Activated T-cell treated with anti-CD3 and anti-CD28 coated beads, Interleukin-2, amount 50 U/mL, for 24 hours (primary cell): ENCODE results near the gene INHBE.
"Not testable (repeated sequence)": the region's sequence is repeated elsewhere in the genome, so short reads cannot be mapped to it uniquely, and the experiment has no call there.

Experiments used
- DNase-seq: peaks from one replicate; pipeline ENCODE4 v3.0.0-alpha.2; 2020
- H3K27ac Mint-ChIP-seq: 2 replicates; pipeline ENCODE4 v1.8.0; 2020; ENCODE audit warnings: mild to moderate bottlenecking, mixed read lengths
- H3K27me3 Mint-ChIP-seq: 2 replicates; pipeline ENCODE4 v1.8.0; 2020; ENCODE audit warnings: mixed read lengths
- H3K36me3 Mint-ChIP-seq: 2 replicates; pipeline ENCODE4 v1.8.0; 2020; ENCODE audit warnings: low read depth, mixed read lengths
- H3K4me1 Mint-ChIP-seq: 2 replicates; pipeline ENCODE4 v1.8.0; 2020; ENCODE audit warnings: low read depth, mixed read lengths
- H3K4me3 Mint-ChIP-seq: 2 replicates; pipeline ENCODE4 v1.8.0; 2020; ENCODE audit warnings: mild to moderate bottlenecking, moderate library complexity, mixed read lengths
- H3K9me3 Mint-ChIP-seq: 2 replicates; pipeline ENCODE4 v1.8.0; 2020; ENCODE audit warnings: mixed read lengths

INHBE gene

GRCh38 chr12:57483466-57483865 lies 28.4 kb downstream of the INHBE start:
- Mint-ChIP-seq H3K36me3 (peaks cover 24% of the 10 kb centered on the region), H3K9me3 (no peaks in the 10 kb centered on the region), H3K4me3 (no peak overlapping the region), H3K27me3 (no peaks in the 10 kb centered on the region), H3K4me1 (peaks cover 47% of the 10 kb centered on the region), H3K27ac (no peak overlapping the region)
- DNase-seq, result no peak

DNA sequence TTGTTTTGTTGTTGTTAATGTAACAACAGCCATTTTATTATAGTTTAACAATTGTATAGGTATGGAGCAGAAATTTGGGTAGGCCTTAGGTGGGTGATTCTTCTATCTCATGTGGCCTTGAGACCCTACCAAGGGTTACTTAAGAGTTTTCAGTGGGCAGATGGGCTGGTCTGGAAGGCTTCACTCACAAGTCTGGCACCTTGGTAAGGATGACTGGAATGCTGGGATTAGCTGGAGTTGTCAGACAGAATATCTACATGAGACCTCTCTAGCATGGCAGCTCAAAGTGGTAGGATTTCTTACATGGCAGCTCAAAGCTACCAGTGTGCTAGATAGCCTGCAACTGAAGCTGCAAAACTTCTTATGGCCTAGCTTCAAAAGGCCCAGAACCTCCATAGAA lies 30.6 kb downstream of the INHBE start:
- H3K4me1 Mint-ChIP-seq, result peaks cover 39% of the 10 kb centered on the region
- H3K4me3 Mint-ChIP-seq, result no peak overlapping the region
- no peaks in the 10 kb centered on the region for H3K27me3 Mint-ChIP-seq
- H3K9me3 Mint-ChIP-seq, result no peaks in the 10 kb centered on the region
- peaks cover 33% of the 10 kb centered on the region for H3K36me3 Mint-ChIP-seq
- DNase-seq, result no peak
- H3K27ac Mint-ChIP-seq, result no peak overlapping the region

GRCh38 chr12:57487055-57487596 lies 32.0 kb downstream of the INHBE start:
- H3K27me3 Mint-ChIP-seq, result no peaks in the 10 kb centered on the region
- peaks cover 34% of the 10 kb centered on the region for H3K4me1 Mint-ChIP-seq
- DNase-seq, result no peak
- H3K4me3 Mint-ChIP-seq, result peak overlapping the region; percentile 89
- H3K36me3 Mint-ChIP-seq, result peaks cover 44% of the 10 kb centered on the region
- no peaks in the 10 kb centered on the region for H3K9me3 Mint-ChIP-seq
- H3K27ac Mint-ChIP-seq, result peak overlapping the region; percentile 94

DNA sequence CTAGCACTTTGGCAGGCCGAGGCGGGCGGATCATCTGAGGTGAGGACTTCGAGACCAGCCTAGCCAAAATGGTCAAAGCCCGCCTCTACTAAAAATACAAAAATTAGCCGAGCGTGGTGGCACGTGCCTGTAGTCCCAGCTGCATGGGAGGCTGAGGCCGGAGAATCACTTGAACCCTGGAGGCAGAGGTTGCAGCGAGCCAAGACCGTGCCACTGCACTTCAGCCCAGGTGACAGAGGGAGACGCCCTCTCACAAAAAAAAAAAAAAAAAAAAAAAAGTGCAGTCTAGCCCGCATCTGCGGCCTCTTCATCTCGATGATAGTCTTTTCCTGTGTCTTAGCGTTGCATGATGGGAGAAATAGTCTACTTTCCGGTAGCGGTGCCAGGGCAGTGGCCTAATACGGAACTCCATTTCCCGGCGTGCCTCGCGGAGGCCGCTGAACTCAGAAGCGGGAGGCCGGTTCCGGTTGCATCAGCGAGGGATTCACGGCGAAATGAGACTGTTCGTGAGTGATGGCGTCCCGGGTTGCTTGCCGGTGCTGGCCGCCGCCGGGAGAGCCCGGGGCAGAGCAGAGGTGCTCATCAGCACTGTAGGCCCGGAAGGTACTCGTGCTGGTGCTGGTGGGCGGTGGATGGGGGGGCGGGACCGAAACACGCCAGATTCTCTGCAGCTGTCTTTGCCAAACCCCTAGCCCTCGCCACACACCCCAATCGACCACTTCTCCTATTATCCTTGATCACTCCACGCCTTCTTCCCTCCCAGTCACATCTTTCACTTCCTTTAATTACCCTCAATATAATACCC lies 32.7 kb downstream of the INHBE start, which contains the start of gene MARS1:
Gene MARS1, plus strand, starts transcription at position 472 of the 805 bp plus-strand sequence. Its CDS starts 23 bp downstream, at position 495.
- no peaks in the 10 kb centered on the region for H3K9me3 Mint-ChIP-seq
- peak within 1 kb of the TSS; percentile 94 for H3K27ac Mint-ChIP-seq
- H3K4me3 Mint-ChIP-seq, result peak within 1 kb of the TSS; percentile 89
- peaks cover 36% of the 10 kb centered on the region for H3K4me1 Mint-ChIP-seq
- DNase-seq, result peak; percentile 92
- no peaks in the 10 kb centered on the region for H3K27me3 Mint-ChIP-seq
- peaks cover 51% of the 10 kb centered on the region for H3K36me3 Mint-ChIP-seq

DNA sequence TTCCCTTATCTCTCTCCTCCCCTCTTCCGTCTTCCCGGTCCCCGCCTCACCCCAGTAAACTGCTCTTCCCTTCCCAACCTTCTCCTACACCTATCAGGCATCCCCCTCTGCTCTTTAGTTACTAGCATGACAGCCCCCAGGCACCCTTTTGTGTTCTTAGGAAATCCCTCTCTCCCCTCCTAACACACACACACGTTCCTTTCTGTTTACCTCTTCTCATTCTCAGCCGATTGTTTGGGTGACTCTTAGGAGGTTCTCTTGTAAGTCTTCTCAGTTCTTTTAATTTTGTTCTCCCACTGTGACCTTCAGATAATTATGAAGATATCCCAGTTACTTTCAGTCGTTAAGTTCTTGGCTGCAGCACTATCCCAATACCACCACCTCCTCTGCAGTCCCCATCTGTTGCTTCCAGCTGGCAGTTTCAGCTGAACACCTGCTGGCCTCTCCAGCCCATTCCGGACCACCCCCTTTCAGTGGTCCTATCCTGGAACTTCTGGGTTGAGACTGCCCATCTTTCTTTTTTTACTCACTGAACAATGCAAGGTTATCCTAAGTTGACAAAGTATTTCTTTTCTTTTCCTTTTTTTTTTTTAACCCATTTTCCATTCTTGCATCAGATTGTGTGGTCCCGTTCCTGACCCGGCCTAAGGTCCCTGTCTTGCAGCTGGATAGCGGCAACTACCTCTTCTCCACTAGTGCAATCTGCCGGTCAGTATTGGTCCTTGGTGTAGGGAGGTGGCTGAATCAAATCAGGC lies 33.5 kb downstream of the INHBE start:
- no peak for DNase-seq
- Mint-ChIP-seq H3K4me1 (peaks cover 32% of the 10 kb centered on the region), H3K36me3 (peaks cover 54% of the 10 kb centered on the region), H3K27me3 (no peaks in the 10 kb centered on the region), H3K4me3 (peak overlapping the region; percentile 89), H3K27ac (peak overlapping the region; percentile 94), H3K9me3 (no peaks in the 10 kb centered on the region)

- Mint-ChIP-seq H3K9me3 (no peaks in the 10 kb centered on the region), H3K27ac (peak overlapping the region; percentile 94), H3K36me3 (peaks cover 57% of the 10 kb centered on the region), H3K4me3 (peak overlapping the region; percentile 89), H3K4me1 (peaks cover 32% of the 10 kb centered on the region), H3K27me3 (no peaks in the 10 kb centered on the region)
- DNase-seq, result no peak
Observed at GRCh38 chr12:57489157-57489641, 34.1 kb downstream of the INHBE start.

GRCh38 chr12:57490126-57490525 lies 35.0 kb downstream of the INHBE start:
- Mint-ChIP-seq H3K27me3 (no peaks in the 10 kb centered on the region), H3K27ac (peak overlapping the region; percentile 94), H3K4me1 (peaks cover 32% of the 10 kb centered on the region), H3K36me3 (peaks cover 62% of the 10 kb centered on the region), H3K9me3 (no peaks in the 10 kb centered on the region), H3K4me3 (peak overlapping the region; percentile 89)
- no peak for DNase-seq

DNA sequence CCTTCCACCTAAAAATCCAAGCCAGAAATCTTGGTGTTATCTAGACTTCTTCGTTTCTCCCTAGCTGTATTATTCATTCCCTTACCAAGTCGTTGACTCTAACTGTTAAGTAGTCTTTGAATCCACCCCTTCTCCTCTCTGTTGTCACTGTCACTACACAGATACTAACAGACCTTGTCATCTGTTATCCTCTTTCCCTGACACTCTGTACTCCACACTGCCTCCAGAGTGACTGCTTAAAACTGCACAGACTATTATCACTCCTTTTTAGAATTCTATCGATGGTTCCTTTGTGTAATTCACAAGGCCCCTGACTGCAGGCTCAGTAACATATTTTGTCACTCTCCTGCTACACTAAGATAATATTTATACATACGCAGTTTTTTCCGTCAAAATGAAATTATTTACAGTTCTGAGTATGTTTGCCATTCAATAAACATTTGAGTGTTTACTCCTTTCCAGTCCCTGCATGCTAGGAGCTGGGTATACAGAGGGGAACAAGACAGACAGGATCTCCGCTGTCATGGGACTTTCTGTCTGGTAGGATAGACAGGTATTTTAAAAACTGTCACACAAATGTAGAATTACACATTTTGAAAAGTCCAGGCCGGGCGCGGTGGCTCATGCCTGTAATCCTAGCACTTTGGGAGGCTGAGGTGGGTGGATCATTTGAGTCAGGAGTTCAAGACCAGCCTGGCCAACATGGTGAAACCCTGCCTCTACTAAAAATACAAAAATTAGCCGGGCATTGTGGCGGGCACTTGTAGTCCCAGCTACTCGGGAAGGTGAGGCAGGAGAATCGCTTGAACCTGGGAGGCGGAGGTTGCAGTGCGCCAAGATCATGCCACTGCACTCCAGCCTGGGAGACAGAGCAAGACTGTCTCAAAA lies 36.5 kb downstream of the INHBE start:
- H3K27ac Mint-ChIP-seq, result peak overlapping the region; percentile 66
- H3K4me1 Mint-ChIP-seq, result peaks cover 33% of the 10 kb centered on the region
- H3K36me3 Mint-ChIP-seq, result peaks cover 76% of the 10 kb centered on the region
- no peaks in the 10 kb centered on the region for H3K27me3 Mint-ChIP-seq
- H3K4me3 Mint-ChIP-seq, result no peak overlapping the region
- H3K9me3 Mint-ChIP-seq, result no peaks in the 10 kb centered on the region
- DNase-seq, result no peak

DNA sequence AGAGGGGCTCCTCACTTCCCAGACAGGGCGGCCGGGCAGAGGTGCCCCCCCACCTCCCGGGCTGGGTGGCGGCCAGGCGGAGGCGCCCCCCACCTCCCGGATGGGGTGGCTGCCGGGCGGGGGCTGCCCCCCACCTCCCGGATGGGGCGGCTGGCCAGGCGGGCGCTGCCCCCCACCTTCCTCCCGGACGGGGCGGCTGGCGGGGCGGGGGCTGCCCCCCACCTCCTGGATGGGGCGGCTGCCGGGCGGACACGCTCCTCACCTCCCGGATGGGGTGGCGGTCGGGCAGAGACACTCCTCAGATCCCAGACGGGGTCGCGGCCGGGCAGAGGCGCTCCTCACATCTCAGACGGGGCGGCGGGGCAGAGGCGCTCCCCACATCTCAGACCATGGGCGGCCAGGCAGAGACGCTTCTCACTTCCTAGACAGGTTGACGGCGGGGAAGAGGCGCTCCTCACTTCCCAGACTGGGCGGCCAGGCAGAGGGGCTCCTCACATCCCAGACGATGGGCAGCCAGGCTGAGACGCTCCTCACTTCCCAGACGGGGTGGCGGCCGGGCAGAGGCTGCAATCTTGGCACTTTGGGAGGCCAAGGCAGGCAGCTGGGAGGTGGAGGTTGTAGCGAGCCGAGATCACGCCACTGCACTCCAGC lies 40.1 kb downstream of the INHBE start:
- peaks cover 26% of the 10 kb centered on the region for H3K4me1 Mint-ChIP-seq
- not testable (repeated sequence) for H3K27ac Mint-ChIP-seq, DNase-seq, H3K9me3 Mint-ChIP-seq, H3K27me3 Mint-ChIP-seq, H3K4me3 Mint-ChIP-seq
- H3K36me3 Mint-ChIP-seq, result peaks cover 85% of the 10 kb centered on the region

DNA sequence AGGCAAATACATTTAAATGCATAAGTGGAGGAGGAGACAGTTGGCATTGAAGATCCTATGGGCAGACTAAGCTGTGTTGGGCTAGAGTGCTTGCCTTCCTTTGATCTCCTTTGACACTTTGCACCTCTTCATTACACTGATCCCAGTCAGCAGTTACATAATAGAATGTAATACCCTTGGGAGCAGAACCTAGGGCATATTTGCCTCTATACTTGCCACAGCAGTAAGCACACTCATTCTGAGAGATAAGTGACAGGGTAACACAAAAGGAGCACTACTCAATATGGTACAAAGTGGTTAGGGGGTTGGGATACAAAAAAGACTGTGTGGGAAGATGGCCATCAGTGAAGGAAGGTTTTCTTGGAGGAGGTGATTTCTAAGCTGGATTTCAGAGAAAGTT lies 41.7 kb downstream of the INHBE start:
- Mint-ChIP-seq H3K27me3 (no peaks in the 10 kb centered on the region), H3K36me3 (peaks cover 85% of the 10 kb centered on the region), H3K4me1 (peaks cover 20% of the 10 kb centered on the region), H3K27ac (peak overlapping the region; percentile 74), H3K4me3 (no peak overlapping the region), H3K9me3 (no peaks in the 10 kb centered on the region)
- DNase-seq, result no peak

DNA sequence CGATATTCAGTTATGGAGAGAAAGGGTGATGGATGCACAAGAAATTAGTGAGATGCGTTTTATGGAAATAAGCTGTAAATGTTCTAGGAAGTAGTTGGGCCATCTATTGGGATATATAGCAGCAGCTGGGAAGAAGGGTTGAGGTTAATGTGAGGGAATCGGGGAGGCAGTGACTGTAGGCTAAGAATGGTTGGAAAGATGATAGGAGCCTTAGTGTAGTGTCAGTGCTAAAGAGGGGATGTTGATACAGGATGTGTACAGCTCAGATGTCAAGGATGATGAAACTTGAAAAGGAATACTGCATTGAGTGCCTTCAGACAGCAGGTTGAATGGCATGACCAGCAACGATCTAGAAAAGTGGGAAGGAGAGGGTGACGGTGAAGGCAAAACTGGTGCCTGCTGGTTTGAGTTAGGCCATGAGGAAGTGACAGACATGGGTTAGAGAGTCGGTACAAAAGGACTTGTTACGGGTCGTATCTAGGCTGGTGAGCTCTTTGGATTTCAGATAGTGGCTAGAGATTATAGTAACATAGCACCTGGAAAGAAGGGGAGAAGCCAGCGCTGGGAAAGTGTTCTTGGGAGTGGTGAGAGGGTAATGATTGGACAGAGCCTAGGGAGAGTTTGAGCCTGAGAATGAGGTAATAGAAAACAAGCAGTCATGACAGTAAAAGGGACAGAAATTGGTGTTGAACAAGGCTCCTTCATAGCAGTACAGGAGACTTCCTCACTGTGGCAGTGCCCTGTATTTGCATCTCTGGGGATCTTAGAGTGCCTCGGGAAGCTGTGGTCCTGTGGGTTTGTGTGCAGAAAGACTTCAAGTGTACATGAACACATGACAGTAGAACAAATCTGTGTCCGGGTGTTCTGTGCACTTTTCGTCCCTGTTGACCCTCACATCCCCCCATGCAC lies 42.4 kb downstream of the INHBE start:
- Mint-ChIP-seq H3K4me3 (no peak overlapping the region), H3K4me1 (peaks cover 20% of the 10 kb centered on the region), H3K27ac (peak overlapping the region; percentile 74), H3K27me3 (no peaks in the 10 kb centered on the region), H3K36me3 (peaks cover 85% of the 10 kb centered on the region), H3K9me3 (no peaks in the 10 kb centered on the region)
- DNase-seq, result no peak

- H3K9me3 Mint-ChIP-seq, result no peaks in the 10 kb centered on the region
- H3K36me3 Mint-ChIP-seq, result peaks cover 85% of the 10 kb centered on the region
Observed at GRCh38 chr12:57498132-57498502, 43.0 kb downstream of the INHBE start.

DNA sequence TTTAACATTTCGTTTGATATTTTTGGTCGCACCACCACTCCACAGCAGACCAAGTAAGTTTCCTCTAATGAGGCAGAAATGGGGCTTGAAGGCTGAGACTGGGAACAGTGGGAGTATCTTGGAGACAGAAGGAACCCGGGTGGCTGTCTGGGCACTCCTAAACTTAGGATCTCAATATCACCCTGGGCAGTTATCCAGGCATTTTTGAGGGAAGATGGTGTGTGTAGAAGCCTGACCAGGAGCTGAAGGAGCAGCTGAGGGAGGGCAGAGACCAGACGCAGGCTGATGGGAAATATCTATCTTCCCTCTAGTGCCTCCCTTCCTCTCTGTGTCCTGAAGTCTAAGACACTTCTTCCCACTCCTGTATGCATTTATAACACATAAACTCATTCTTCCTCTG lies 43.5 kb downstream of the INHBE start:
- no peaks in the 10 kb centered on the region for H3K9me3 Mint-ChIP-seq
- DNase-seq, result no peak
- peaks cover 90% of the 10 kb centered on the region for H3K36me3 Mint-ChIP-seq
- no peaks in the 10 kb centered on the region for H3K27me3 Mint-ChIP-seq
- H3K27ac Mint-ChIP-seq, result peak overlapping the region; percentile 74
- H3K4me3 Mint-ChIP-seq, result no peak overlapping the region
- H3K4me1 Mint-ChIP-seq, result peaks cover 15% of the 10 kb centered on the region

More at GRCh38 chr12:57498132-57498502, 43.0 kb downstream of the INHBE start:
- DNase-seq, result no peak
- H3K27me3 Mint-ChIP-seq, result no peaks in the 10 kb centered on the region
- H3K4me1 Mint-ChIP-seq, result peaks cover 15% of the 10 kb centered on the region
- H3K27ac Mint-ChIP-seq, result peak overlapping the region; percentile 74
- no peak overlapping the region for H3K4me3 Mint-ChIP-seq
